Measurements from ENCODE around the gene DIS3L2. TPM values are rescaled to one million over a fixed set of nuclear protein-coding genes. Genes with fewer than 3 reads are reported as not detected.

The DIS3L2 gene
- total and polyA plus RNA-seq, 8 donors: 25.2 to 43.4 (median 36.3) TPM

GRCh38 chr2:232237464-232237863 is 276.0 kb downstream of the DIS3L2 start:
- peak; percentile 9 for ATAC-seq
- no peaks in the 10 kb centered on the region for H3K27me3 ChIP-seq
- intact Hi-C loops (cut with DNase I): no loop called here
- H3K27ac ChIP-seq: no peak overlapping the region
- H3K9me3 ChIP-seq: no peaks in the 10 kb centered on the region
- no peak for DNase-seq
- no peak for TF ChIP-seq CTCF (IDR thresholded peaks at IDR 0.05)
- H3K4me1 ChIP-seq: peaks cover 0 to 6% of the 10 kb centered on the region in 2 donors
- H3K4me3 ChIP-seq: no peak overlapping the region
- H3K36me3 ChIP-seq: peaks cover 0 to 20% of the 10 kb centered on the region in 2 donors

GRCh38 chr2:232238108-232238507 is 276.6 kb downstream of the DIS3L2 start:
- Histone ChIP-seq H3K27me3 (no peaks in the 10 kb centered on the region), H3K4me1 (peaks cover 0 to 6% of the 10 kb centered on the region in 2 donors), H3K27ac (no peak overlapping the region), H3K4me3 (no peak overlapping the region), H3K9me3 (no peaks in the 10 kb centered on the region), H3K36me3 (peaks cover 0 to 20% of the 10 kb centered on the region in 2 donors)
- DNase-seq (no peak), ATAC-seq (no peak)
- TF ChIP-seq CTCF (IDR thresholded peaks at IDR 0.05): no peak
- intact Hi-C loops (cut with DNase I): no loop called here

GRCh38 chr2:232238596-232238995 is 277.1 kb downstream of the DIS3L2 start:
- Histone ChIP-seq H3K4me3 (no peak overlapping the region), H3K36me3 (peaks cover 0 to 20% of the 10 kb centered on the region in 2 donors), H3K27me3 (no peaks in the 10 kb centered on the region), H3K27ac (no peak overlapping the region), H3K9me3 (no peaks in the 10 kb centered on the region), H3K4me1 (peaks cover 0 to 6% of the 10 kb centered on the region in 2 donors)
- no peak for TF ChIP-seq CTCF (IDR thresholded peaks at IDR 0.05)
- DNase-seq: no peak
- no peak for ATAC-seq
- intact Hi-C loops (cut with DNase I): no loop called here

GRCh38 chr2:232239951-232240681 is 278.6 kb downstream of the DIS3L2 start:
- Histone ChIP-seq H3K4me1 (peaks cover 0 to 6% of the 10 kb centered on the region in 2 donors), H3K27me3 (no peaks in the 10 kb centered on the region), H3K9me3 (no peaks in the 10 kb centered on the region), H3K27ac (no peak overlapping the region), H3K4me3 (no peak overlapping the region), H3K36me3 (peaks cover 0 to 20% of the 10 kb centered on the region in 2 donors)
- no peak for TF ChIP-seq CTCF (IDR thresholded peaks at IDR 0.05)
- DNase-seq (no peak), ATAC-seq (no peak)
- intact Hi-C loops (cut with DNase I): no loop called here

GRCh38 chr2:232240906-232241305 is 279.4 kb downstream of the DIS3L2 start:
- Histone ChIP-seq H3K36me3 (peaks cover 0 to 21% of the 10 kb centered on the region in 2 donors), H3K9me3 (no peaks in the 10 kb centered on the region), H3K27ac (no peak overlapping the region), H3K4me1 (peaks cover 0 to 4% of the 10 kb centered on the region in 2 donors), H3K27me3 (no peaks in the 10 kb centered on the region), H3K4me3 (no peak overlapping the region)
- ATAC-seq (no peak), DNase-seq (no peak)
- intact Hi-C loops (cut with DNase I): no loop called here
- no peak for TF ChIP-seq CTCF (IDR thresholded peaks at IDR 0.05)
